GM15510 (cell line): ENCODE results near the gene ZHX3.

Source experiments
- POLR2A ChIP-seq: IDR thresholded peaks from 3 replicates; pipeline ENCODE4 v1.6.1; 2011; ENCODE audit warnings: borderline replicate concordance; ENCODE audit not compliant: insufficient read length; ENCODE audit errors: extremely low read depth

Gene ZHX3

DNA sequence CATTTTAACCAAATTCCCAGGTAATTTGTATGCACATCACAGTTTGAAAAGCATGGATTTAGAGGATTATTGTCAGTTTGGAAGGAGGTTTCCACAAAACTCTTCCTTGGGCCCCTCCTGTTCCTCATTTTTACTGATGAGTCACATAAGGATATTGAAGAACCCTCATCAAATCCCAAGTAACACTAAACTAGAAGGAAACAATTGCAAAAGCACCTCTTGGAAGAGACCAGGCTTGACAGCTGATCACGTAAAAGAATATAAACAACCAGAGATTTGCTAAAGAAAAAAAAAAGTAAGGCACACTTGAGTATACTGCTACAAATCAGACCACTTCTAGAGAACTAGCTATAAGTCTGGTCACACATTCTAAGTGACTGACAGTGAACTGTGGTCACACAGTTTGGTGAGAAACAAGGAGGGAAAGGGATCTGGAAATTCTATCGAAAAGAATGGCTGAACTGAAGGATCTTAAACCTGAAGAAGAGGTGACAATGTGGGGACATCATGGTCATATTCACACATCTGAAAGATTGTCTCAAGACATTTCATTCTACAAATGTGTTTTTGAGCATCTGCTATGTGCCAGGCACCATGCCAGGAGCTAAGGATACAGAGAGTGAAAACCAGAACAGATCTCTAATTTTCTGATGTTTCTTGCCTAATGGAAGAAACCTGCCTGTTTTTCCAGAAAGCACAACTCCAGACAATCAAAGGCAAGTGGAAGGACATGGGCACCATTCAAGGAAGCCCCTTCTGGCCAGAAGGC lies 24.1 kb downstream of the ZHX3 start:
- no peak for TF ChIP-seq POLR2A

GRCh38 chr20:41290804-41291389 lies 26.6 kb downstream of the ZHX3 start:
- TF ChIP-seq POLR2A: no peak

DNA sequence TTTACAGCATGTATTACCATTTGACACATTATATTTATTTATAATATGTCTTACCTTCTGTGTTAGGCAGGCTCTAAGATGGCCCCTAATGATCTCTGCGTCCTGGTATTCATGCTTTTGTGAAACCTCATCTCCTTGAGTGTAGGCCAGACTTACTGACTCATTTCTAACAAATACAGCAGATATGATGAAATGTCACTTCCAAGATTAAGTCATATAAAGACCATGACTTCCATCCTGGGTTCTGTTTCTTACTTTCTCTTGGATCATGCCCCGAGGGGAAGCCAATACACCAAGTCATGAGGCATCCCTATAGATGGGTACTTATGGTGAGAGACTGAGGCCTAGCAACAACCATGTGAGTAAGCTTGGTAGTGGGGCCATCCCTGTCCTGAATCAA lies 30.2 kb downstream of the ZHX3 start:
- no peak for TF ChIP-seq POLR2A

DNA sequence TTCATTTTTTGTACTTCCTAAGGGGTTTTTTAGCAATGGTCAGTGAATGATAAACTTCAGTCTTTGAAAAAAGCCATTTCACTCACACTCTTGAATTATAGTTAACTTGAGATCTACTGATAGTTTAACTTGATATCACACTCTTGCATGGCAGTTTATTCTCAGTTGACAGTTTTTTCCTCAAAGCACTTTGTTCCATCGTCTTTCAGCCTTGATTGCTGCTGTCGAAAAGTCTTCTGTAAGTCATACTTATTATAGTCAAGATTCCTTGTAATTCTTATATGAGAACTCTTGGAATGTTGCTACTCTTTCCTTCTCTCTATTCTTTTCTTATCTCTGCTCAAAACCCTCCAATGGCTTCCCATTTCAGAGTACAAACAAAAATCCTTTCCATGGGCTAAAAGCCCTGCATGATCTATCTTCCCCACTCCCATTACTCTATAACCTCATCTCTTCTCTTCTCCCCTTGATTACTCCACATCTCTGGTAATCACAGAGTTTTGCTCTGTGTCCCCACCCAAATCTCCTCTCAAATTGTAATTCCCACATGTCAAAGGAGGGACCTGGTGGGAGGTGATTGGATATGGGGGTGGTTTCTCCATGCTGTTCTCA lies 31.2 kb downstream of the ZHX3 start:
- no peak for TF ChIP-seq POLR2A

DNA sequence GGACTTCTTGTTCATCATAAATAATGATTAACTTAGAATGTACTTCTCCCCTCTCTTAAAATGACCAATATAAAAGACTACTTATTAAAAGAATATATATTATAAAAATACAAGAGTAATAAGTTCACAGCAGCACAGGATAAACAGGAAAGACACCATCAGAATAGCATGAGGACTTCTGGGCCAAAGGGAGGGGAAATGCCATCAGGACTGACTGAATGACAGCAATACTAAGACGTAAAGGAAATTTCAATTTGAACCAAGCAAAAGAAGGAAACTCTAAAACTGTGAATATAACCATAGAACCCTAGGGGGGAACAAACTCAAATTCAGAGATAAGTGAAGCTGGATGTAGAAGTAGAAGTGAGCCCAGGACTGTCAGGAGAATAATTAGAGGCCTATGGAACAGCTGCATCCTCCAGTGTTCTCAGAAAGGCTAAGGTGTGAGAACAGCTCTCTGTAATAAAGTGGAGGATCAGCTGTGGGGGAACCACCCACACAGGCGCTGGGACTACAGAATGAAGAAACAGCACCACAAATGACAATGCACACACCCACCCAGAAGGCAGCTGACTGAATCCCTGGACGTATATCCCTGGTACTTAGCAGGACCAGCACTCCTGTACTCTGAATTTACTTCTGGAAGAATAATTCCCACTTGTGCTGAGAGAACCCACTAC lies 37.8 kb downstream of the ZHX3 start:
- TF ChIP-seq POLR2A: no peak

DNA sequence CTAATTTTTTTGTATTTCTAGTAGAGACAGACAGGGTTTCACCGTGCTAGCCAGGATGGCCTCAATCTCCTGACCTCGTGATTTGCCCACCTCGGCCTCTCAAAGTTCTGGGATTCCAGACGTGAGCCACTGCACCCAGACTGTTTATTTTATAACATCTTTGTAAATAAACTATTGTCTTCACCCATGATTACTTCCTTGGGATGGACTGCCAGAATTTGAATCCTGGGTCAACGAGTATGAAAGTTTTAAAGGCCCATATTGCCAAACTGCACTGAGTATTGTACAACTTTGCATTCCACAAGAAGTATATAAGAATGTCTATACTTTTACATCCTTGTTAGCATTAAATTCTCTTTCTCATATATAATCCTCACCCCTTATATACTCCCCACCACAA lies 38.6 kb downstream of the ZHX3 start:
- TF ChIP-seq POLR2A: no peak

GRCh38 chr20:41277049-41277448 lies 40.5 kb downstream of the ZHX3 start:
- TF ChIP-seq POLR2A: no peak

DNA sequence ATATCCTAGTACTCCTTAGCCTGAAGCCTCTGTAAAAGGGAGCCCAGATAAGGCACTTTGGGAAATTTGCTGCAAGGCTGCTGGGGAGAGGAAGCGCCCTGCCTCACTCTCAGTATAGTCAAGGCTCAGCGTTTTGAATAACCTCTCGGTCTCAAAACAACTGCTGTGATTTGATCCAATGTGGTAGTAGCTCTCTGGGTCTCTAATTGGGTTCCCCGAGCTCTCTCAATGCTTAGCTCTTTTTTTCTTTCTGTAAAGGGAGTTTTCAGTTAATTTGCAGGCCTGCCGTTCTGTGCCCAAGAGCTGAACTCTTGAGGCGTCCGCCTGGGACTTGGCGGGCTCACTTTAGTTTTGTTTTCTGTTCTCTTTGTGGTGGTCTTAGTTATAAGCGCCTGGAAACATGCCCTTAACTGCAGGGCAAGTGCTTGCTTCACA lies 41.2 kb downstream of the ZHX3 start:
- no peak for TF ChIP-seq POLR2A

DNA sequence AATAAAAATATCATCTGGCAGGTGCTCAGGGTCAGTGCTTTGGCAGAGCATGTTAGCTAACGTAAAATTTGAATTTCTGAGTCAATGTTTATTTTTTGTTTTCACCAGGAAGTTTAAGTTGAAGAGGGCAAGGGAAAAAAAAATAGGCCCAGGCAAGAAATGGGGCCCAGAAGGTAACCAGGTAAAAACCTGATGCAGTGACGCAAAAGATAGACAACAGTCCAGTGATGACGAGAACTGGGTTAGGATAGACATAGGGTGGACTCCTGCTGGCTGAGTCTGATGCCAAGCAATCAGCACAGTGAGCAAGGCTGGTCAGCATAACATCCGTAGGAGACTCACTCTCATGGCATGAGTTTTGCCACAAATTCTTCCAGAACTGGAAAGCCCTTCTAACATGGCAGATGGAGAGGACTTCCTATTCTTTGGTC lies 42.2 kb downstream of the ZHX3 start:
- no peak for TF ChIP-seq POLR2A

DNA sequence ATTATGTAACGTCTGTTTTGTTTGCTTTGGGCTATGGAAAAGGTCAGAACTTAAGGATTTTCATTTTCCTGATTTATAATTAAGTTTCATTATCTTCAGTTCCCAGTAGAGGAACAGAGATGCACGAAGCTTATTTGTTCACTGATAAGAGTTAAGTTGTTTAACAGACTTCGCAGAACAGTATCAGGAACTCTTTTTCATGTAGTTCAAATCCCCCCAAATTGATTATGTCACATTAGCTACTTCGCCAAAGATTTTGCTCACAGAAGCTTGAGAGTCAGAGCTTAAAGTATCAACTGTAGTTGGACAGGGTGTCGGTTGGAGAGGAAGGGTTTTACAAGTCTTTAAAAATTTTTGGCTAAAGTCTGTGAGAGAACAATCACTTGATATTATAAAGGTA lies 43.4 kb downstream of the ZHX3 start:
- no peak for TF ChIP-seq POLR2A

DNA sequence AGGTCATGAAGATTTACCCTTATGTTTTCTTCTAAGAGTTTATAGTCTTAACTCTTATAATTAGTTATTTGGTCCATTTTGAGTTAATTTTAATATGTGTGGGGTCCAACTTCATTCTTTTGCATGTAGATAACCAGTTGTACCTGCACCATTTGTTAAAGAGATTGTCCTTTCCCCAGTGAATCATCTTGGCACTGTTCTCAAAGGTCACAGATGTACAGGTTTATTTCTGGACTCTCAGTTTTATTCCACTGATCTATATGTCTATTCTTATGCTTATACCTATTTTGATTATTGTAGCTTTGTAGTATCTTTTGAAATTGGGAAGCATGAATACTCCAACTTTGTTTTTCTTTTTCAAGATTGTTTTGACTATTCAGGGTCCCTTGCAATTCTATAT lies 44.1 kb downstream of the ZHX3 start:
- TF ChIP-seq POLR2A: no peak

DNA sequence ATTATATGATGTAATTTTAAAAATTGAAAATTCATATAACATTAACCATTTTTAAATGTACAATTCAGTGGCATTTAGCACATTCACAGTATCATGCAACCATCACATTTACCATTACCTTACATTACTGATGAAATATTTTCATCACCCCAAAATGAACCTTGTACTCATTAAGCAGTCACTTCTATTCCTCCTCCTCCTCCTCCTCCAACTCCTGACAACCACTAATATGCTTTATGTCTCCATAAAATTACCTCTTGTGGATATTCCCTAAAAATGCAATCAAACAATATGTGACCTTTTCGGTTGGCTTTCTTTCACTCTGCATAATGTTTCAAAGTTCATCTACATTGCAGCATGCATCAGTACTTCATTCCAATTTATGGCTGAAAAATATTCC lies 45.2 kb downstream of the ZHX3 start:
- no peak for TF ChIP-seq POLR2A

DNA sequence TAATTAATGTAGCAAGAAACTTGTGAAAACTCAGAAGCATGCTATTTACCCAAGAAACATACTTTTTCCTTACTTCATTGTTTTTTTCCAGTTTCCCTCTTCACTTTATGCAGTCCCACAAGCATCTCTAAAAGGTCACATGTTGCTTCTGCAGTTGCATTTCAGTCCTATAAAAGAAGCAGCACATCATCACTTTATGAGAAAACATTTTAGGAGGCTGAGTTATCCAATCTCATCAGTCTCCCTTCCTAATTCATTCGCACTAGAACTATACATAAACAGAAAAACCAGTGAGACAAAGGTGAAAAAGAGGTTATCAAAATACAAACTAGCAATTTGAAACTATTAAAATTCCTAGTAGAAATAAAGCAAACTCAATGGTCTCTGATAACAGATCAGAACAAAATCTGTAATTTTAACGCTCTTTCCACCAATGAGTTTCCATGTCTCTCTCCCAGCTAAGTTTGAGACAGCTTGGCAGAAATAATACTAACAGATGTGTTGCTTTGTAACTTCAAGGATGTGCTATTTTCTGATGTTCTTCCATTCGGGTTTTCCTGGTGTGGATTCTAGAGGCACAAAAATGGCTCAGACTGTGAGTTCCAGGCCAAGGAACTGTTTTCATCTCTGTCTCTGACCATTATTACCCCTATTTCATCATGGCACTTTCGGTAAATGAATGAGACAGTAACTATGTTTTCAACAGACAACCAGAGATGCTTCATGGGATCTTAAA lies 48.4 kb downstream of the ZHX3 start:
- no peak for TF ChIP-seq POLR2A

- TF ChIP-seq POLR2A: no peak
Observed at GRCh38 chr20:41268402-41268801, 49.1 kb downstream of the ZHX3 start.

GRCh38 chr20:41265938-41266337 lies 51.6 kb downstream of the ZHX3 start:
- no peak for TF ChIP-seq POLR2A
